GM19372 (cell line): ENCODE measurements around the gene PODXL2.

Source experiments
- ATAC-seq: cut with Tn5 transposase; IDR thresholded peaks from one replicate; pipeline ENCODE4 v1.9.1; 2021; ENCODE audit warnings: mild to moderate bottlenecking, low read depth, moderate library complexity; ENCODE audit not compliant: unreplicated experiment

PODXL2 gene

GRCh38 chr3:127628788-127629466, at the start of gene PODXL2:
Gene PODXL2 (plus strand): TSS chr3:127629185. CDS start chr3:127629220, 35 bp downstream.
- no peak for ATAC-seq

GRCh38 chr3:127580327-127581060, 48.5 kb upstream of the PODXL2 start:
- ATAC-seq = no peak

- no peak for ATAC-seq
Measured at GRCh38 chr3:127584734-127585133, 44.3 kb upstream of the PODXL2 start.

GRCh38 chr3:127585163-127585812, 43.7 kb upstream of the PODXL2 start:
- no peak for ATAC-seq

GRCh38 chr3:127585813-127586413, 43.1 kb upstream of the PODXL2 start:
- ATAC-seq = no peak

- ATAC-seq = no peak
Measured at GRCh38 chr3:127587876-127588275, 41.1 kb upstream of the PODXL2 start.

- ATAC-seq = no peak
Measured at GRCh38 chr3:127588806-127589577, 40.0 kb upstream of the PODXL2 start.

- peak; percentile 2 for ATAC-seq
Measured at GRCh38 chr3:127589600-127590281, 39.2 kb upstream of the PODXL2 start.

GRCh38 chr3:127590282-127590592, 38.7 kb upstream of the PODXL2 start:
- peak; percentile 37 for ATAC-seq

- peak; percentile 69 for ATAC-seq
Measured at GRCh38 chr3:127590593-127591465, 38.2 kb upstream of the PODXL2 start, which contains the start of gene TPRA1. Gene TPRA1 (minus strand): TSS chr3:127590733. CDS start chr3:127580146, 10,587 bp downstream.

GRCh38 chr3:127593178-127593577, 35.8 kb upstream of the PODXL2 start:
- no peak for ATAC-seq

GRCh38 chr3:127595303-127595702, 33.7 kb upstream of the PODXL2 start:
- ATAC-seq = no peak

- no peak for ATAC-seq
Measured at GRCh38 chr3:127597020-127597771, 31.8 kb upstream of the PODXL2 start.

- ATAC-seq = no peak
Measured at GRCh38 chr3:127598841-127599570, 30.0 kb upstream of the PODXL2 start.

GRCh38 chr3:127600749-127601456, 28.1 kb upstream of the PODXL2 start:
- no peak for ATAC-seq

GRCh38 chr3:127604035-127604434, 24.9 kb upstream of the PODXL2 start:
- no peak for ATAC-seq
